ENCODE measurements around the gene POLA1.

Gene POLA1

DNA sequence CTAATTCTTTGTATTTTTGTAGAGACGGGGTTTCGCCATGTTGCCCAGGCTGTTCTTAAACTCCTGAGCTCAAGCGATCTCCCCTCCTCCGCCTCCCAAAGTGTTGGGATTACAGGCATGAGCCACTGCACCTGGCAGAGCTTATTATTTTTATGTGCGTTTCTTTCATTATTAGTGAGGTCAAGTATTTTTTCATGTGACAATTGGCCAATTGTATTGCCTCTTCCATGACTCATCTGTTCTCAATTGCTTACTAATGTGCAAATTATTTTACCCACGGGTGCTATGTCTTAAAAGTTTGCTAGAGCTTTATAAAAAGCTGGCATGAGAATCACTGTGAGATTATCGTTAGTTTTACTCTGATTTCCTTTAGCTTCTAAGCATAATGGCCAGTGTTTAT lies 335.0 kb downstream of the POLA1 start:
- DNase-seq (ENCODE audit: low read depth): no peak

DNA sequence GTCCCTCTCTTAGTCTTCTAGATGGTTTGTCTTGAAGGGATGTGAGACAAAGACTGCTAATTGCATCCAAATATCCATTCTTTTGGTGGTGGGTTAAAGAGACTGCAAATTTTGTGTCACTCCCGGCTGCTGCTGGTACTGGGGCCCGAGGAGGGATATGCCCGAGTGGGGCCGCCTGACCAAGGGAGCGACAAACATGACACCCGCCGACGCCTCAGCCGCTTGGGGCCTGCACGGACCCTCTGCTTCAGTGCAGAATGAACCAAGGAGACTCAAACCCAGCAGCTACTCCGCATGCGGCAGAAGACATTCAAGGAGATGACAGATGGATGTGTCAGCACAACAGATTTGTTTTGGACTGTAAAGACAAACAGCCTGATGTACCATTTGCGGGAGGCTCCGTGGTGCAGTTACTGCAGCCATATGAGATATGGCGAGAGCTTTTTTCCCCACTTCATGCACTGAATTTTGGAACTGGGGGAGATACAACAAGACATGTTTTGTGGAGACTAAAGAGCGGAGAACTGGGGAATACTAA lies 335.6 kb downstream of the POLA1 start:
- DNase-seq (ENCODE audit: low read depth): no peak

DNA sequence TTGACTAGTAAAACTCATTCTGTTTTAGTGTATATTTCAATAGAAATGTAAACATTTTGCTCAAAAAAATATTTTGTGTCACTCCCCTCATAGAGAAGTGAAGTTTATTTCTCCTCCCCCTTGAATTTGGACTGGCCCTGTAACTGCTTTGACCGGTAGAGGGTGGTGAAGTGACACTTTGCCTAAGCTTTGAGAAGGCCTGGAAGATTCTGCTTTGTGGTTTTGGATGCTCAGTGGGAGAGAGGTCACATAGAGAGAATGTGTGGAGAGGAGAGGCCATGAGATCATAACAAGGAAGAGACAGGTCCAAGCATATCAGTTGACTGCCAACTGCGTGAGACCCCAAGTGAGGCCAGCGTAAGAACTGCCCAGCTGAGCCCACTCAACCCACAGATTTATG lies 341.2 kb downstream of the POLA1 start:
- DNase-seq (ENCODE audit: low read depth): no peak

DNA sequence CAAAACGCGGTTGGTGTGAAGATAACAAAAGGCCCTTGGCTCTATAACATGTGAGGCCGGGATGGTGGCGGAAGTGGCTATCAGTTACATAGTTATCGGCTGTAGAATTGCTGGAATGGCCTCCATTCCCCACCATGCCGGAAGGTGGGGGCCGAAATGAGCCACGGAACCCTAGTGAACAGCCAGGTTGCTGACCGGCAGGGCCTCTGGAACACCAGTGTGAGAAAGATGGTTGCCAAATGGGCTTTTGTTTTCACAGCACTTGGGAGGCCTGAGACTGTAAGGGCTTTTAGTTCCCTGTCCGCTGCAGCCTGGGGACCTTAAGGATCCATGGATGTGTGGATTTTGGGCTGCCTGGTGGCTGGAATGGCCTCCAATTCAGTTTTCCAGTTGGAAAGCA lies 345.3 kb downstream of the POLA1 start:
- no peak for DNase-seq (ENCODE audit: low read depth)

DNA sequence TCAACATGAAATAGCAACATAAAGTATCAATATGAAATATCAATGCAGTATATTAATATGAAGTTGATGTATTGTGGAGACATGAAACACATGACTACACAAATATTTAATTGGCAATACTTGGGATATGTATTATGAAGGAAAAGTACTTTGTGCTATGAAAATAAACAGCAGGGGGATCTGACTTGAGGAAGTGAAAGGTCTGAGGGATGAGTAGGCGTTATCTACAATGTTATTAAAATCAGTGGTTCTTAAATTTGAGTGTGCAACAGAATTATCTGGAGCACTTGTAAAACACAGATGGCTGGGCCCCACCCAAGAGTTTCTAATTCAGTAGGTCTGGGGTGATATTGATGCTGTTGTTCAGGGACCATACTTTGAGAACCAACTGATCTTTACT lies 349.5 kb downstream of the POLA1 start:
- no peak for DNase-seq (ENCODE audit: low read depth)
